GM19372 (cell line): ENCODE results near the gene ZNF471.

ENCODE experiments used
- ATAC-seq: cut with Tn5 transposase; IDR thresholded peaks from one replicate; pipeline ENCODE4 v1.9.1; 2021; ENCODE audit warnings: mild to moderate bottlenecking, low read depth, moderate library complexity; ENCODE audit not compliant: unreplicated experiment

Gene ZNF471

GRCh38 chr19:56572589-56572988 is 64.9 kb downstream of the ZNF471 start:
- no peak for ATAC-seq

DNA sequence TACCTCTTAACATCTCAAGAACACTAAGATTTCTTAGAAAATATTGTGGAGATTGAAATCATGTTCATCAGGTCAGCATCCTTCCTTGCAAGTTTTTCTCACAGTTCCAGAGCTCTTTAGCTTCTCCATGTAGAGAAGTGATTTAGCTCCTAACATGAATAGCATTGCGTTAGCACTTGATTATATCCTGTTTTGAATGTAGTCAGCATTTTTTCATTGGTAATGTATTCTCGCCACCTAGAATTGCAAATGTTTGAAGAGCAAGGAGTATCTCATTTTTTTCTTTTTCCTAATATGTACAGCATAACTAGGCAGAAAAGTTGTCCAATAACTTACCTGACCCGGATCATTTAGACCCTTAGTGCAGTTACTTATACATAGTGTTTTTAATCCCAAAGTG is 66.3 kb downstream of the ZNF471 start:
- ATAC-seq = no peak

GRCh38 chr19:56577719-56578602 is 70.3 kb downstream of the ZNF471 start:
- no peak for ATAC-seq
